Common myeloid progenitor, CD34-positive (primary cell): ENCODE measurements around the gene KCNIP4.

Experiments
- CTCF ChIA-PET: fragments of 350-600 bp; sonication (Branson Sonifier 250); formaldehyde crosslinking; loops from one replicate; lab custom pipeline; 2021; ENCODE audit warnings: antibody characterized with exemption; lab: Charles Lee
- POLR2A ChIA-PET: fragments of 350-600 bp; sonication (Branson Sonifier 250); formaldehyde crosslinking; loops from one replicate; lab custom pipeline; 2021; ENCODE audit warnings: antibody characterized with exemption; lab: Charles Lee
- DNase-seq, 3 donors: peaks; one replicate each; pipeline versions ENCODE4 v3.0.0 to v3.0.0-alpha.2; 2013
- H3K27ac ChIP-seq, 2 experiments: 1 replicate in 1 of 2; 2 replicates in 1 of 2; pipeline ENCODE4 v1.7.0; 2013; ENCODE audit warnings: inconsistent platforms in 2 of 2, low read length in 2 of 2, mild to moderate bottlenecking in 2 of 2, low read depth in 1 of 2, moderate library complexity in 1 of 2; ENCODE audit not compliant: severe bottlenecking in 2 of 2, insufficient read depth in 1 of 2, poor library complexity in 1 of 2
- H3K27me3 ChIP-seq, 5 experiments: replicated peaks in 2 of 5; 1 replicate in 3 of 5; 2 replicates in 2 of 5; pipeline versions ENCODE4 v1.6.1 to v1.7.0; 2013; ENCODE audit warnings: low read length in 4 of 5, mild to moderate bottlenecking in 2 of 5, moderate library complexity in 2 of 5, inconsistent platforms in 1 of 5; ENCODE audit not compliant: insufficient read depth in 5 of 5, control insufficient read depth in 4 of 5
- H3K36me3 ChIP-seq, 4 experiments: 1 replicate in 2 of 4; 2 replicates in 2 of 4; pipeline versions ENCODE4 v1.6.1 to v1.7.0; 2013; ENCODE audit warnings: low read length in 3 of 4, control low read depth in 1 of 4, mild to moderate bottlenecking in 1 of 4; ENCODE audit not compliant: control insufficient read depth in 4 of 4, insufficient read depth in 4 of 4
- H3K4me1 ChIP-seq, 4 experiments: 1 replicate in 3 of 4; 2 replicates in 1 of 4; pipeline versions ENCODE4 v1.6.1 to v1.7.1; 2013; ENCODE audit warnings: low read length in 3 of 4, mild to moderate bottlenecking in 3 of 4, control low read depth in 1 of 4, inconsistent platforms in 1 of 4, moderate library complexity in 1 of 4; ENCODE audit not compliant: control insufficient read depth in 4 of 4, insufficient read depth in 4 of 4; ENCODE audit errors: control extremely low read depth in 1 of 4
- H3K4me3 ChIP-seq, 7 experiments: 1 replicate in 4 of 7; 2 replicates in 3 of 7; pipeline versions ENCODE4 v1.5.1 to v1.7.0; 2013; ENCODE audit warnings: mild to moderate bottlenecking in 7 of 7, low read length in 6 of 7, moderate library complexity in 6 of 7, inconsistent platforms in 2 of 7, low read depth in 2 of 7, control low read depth in 1 of 7; ENCODE audit not compliant: insufficient read depth in 4 of 7, control insufficient read depth in 1 of 7; ENCODE audit errors: extremely low read depth in 1 of 7
- H3K9me3 ChIP-seq, 5 experiments: 1 replicate in 4 of 5; 2 replicates in 1 of 5; pipeline versions ENCODE4 v1.6.1 to v1.7.1; 2013; ENCODE audit warnings: low read length in 4 of 5, mild to moderate bottlenecking in 2 of 5, inconsistent platforms in 1 of 5, low read depth in 1 of 5, moderate library complexity in 1 of 5; ENCODE audit not compliant: control insufficient read depth in 4 of 5, insufficient read depth in 2 of 5; ENCODE audit errors: control extremely low read depth in 1 of 5
- WGBS: methylation state at CpG from one replicate; pipeline ENCODE4 v1.1.5; 2013; ENCODE audit not compliant: insufficient coverage; 5-methylcytosine and 5-hydroxymethylcytosine counted together

The KCNIP4 gene

GRCh38 chr4:20982544-20982943, 966.0 kb downstream of the KCNIP4 start:
- CTCF ChIA-PET, result no interaction called here
- peaks cover 0 to 18% (median 9%) of the 10 kb centered on the region in 5 experiments for H3K27me3 ChIP-seq
- no peaks in the 10 kb centered on the region for H3K9me3 ChIP-seq
- no CpG with 5 or more reads among the region's 3 CpGs for WGBS
- POLR2A ChIA-PET, result no interaction called here
- no peaks in the 10 kb centered on the region for H3K36me3 ChIP-seq
- no peak overlapping the region for H3K4me3 ChIP-seq
- H3K4me1 ChIP-seq, result no peaks in the 10 kb centered on the region
- no peak for DNase-seq
- no peak overlapping the region for H3K27ac ChIP-seq

GRCh38 chr4:20960291-20960690, 988.3 kb downstream of the KCNIP4 start:
- ChIA-PET CTCF (no interaction called here), POLR2A (no interaction called here)
- Histone ChIP-seq H3K27me3 (no peaks in the 10 kb centered on the region), H3K4me1 (no peaks in the 10 kb centered on the region), H3K27ac (no peak overlapping the region), H3K4me3 (no peak overlapping the region), H3K9me3 (no peaks in the 10 kb centered on the region), H3K36me3 (no peaks in the 10 kb centered on the region)
- WGBS, result 57% methylated on average over 3 of the region's 6 CpGs
- no peak for DNase-seq

GRCh38 chr4:20954541-20954940, 994.0 kb downstream of the KCNIP4 start:
- ChIA-PET POLR2A (no interaction called here), CTCF (interaction anchor here (1.2 kb wide), 1 partner anchor 12 kb away, joined by 3 read pairs; no protein-coding TSS in a partner anchor)
- H3K27me3 ChIP-seq, result no peaks in the 10 kb centered on the region
- H3K4me1 ChIP-seq, result no peaks in the 10 kb centered on the region
- no peak overlapping the region for H3K4me3 ChIP-seq
- no peaks in the 10 kb centered on the region for H3K36me3 ChIP-seq
- no peaks in the 10 kb centered on the region for H3K9me3 ChIP-seq
- 87% methylated on average over 5 of the region's 5 CpGs for WGBS
- H3K27ac ChIP-seq, result no peak overlapping the region
- no peak for DNase-seq

DNA sequence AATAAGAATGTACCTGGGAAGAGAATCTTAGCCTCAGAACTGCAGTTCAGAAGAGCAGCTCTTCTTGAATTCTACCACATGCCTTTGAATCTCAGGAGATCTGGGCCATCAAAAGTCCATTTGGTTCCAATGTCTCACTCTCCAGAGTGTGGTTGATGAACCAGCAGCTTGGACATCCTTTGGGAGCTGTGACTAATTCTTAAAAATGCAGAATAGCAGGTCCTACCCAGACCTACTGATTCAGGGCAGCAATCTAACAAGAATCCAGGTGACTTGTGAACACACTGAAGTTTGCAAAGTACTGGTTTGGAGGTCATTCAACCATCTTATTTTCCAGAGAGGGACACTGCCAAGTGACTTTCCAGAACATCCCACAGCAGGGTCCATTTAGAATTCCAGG, 1003.6 kb downstream of the KCNIP4 start:
- H3K9me3 ChIP-seq, result no peaks in the 10 kb centered on the region
- no peaks in the 10 kb centered on the region for H3K36me3 ChIP-seq
- ChIA-PET CTCF (interaction anchor here (1.3 kb wide), 1 partner anchor 12 kb away, joined by 4 read pairs; no protein-coding TSS in a partner anchor), POLR2A (no interaction called here)
- no peaks in the 10 kb centered on the region for H3K27me3 ChIP-seq
- H3K4me3 ChIP-seq, result no peak overlapping the region
- no peak for DNase-seq
- no peak overlapping the region for H3K27ac ChIP-seq
- no peaks in the 10 kb centered on the region for H3K4me1 ChIP-seq

DNA sequence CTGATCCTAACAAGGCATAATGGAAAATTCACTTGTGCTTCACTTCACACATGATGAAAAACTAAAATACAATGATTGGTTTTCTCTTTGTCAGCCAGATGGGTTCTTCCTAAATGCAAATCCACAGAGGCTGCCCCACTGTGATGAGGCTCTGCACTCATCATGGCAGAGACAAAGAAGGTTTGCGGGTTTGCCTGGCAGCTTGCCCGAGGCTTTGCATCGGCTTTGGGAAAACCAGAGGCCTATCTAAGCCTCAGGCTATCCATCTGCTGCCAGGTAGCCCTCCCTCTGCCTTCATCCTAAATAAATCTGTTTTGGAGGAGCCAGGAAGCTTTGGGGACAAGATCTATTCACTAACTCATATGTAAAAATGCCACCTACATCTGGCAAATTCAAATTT, 1004.1 kb downstream of the KCNIP4 start:
- no peak for DNase-seq
- ChIA-PET CTCF (interaction anchor here (1.3 kb wide), 1 partner anchor 12 kb away, joined by 4 read pairs; no protein-coding TSS in a partner anchor), POLR2A (no interaction called here)
- Histone ChIP-seq H3K9me3 (no peaks in the 10 kb centered on the region), H3K4me1 (no peaks in the 10 kb centered on the region), H3K27ac (no peak overlapping the region), H3K27me3 (no peaks in the 10 kb centered on the region), H3K36me3 (no peaks in the 10 kb centered on the region), H3K4me3 (no peak overlapping the region)
- WGBS, result 100% methylated on average over 1 of the region's 3 CpGs

GRCh38 chr4:20938204-20938603, 1010.4 kb downstream of the KCNIP4 start:
- Histone ChIP-seq H3K9me3 (no peaks in the 10 kb centered on the region), H3K27me3 (no peaks in the 10 kb centered on the region), H3K4me3 (no peak overlapping the region), H3K36me3 (no peaks in the 10 kb centered on the region), H3K27ac (no peak overlapping the region), H3K4me1 (no peaks in the 10 kb centered on the region)
- ChIA-PET POLR2A (no interaction called here), CTCF (interaction anchor here (0.6 kb wide), 1 partner anchor 158 kb away, joined by 4 read pairs; no protein-coding TSS in a partner anchor)
- 83% methylated on average over 1 of the region's 2 CpGs for WGBS
- no peak for DNase-seq

DNA sequence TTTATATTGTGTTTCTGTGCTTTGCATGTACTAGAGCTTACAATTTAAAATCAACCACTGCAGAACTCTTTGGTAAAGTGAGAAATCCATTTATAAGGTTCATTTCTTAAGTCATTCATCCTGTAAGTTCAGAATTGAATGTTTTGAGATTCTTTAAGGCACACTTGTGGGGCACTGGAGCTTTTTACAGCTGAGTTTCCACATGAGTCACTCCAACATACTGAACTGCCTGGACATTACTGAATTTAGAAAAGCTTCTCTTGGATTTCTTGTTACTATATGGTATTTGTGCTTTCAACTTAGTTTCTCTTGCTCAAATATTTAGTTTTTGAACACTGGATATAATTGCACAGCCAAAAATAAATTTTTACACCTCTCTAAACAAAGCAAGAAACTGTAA, 1022.0 kb downstream of the KCNIP4 start:
- no peaks in the 10 kb centered on the region for H3K9me3 ChIP-seq
- H3K27me3 ChIP-seq, result no peaks in the 10 kb centered on the region
- no peak for DNase-seq
- H3K4me3 ChIP-seq, result no peak overlapping the region
- no peaks in the 10 kb centered on the region for H3K4me1 ChIP-seq
- CTCF ChIA-PET, result no interaction called here
- POLR2A ChIA-PET, result no interaction called here
- H3K27ac ChIP-seq, result no peak overlapping the region
- H3K36me3 ChIP-seq, result no peaks in the 10 kb centered on the region
